GM12875 (cell line): Measurements from ENCODE around the gene ATP8B3.

Experiments used
- H3K4me3 ChIP-seq: one replicate; pipeline ENCODE4 v1.5.1; 2011; ENCODE audit warnings: low read depth, low read length, control low read depth
- TF ChIP-seq, protein P1 (sequence below): IDR thresholded peaks from 2 replicates; pipeline ENCODE4 v1.5.1; 2011; ENCODE audit warnings: low read depth, mild to moderate bottlenecking, control low read depth, inconsistent platforms, low read length, moderate library complexity, borderline replicate concordance; ENCODE audit not compliant: insufficient read depth

Gene ATP8B3

DNA sequence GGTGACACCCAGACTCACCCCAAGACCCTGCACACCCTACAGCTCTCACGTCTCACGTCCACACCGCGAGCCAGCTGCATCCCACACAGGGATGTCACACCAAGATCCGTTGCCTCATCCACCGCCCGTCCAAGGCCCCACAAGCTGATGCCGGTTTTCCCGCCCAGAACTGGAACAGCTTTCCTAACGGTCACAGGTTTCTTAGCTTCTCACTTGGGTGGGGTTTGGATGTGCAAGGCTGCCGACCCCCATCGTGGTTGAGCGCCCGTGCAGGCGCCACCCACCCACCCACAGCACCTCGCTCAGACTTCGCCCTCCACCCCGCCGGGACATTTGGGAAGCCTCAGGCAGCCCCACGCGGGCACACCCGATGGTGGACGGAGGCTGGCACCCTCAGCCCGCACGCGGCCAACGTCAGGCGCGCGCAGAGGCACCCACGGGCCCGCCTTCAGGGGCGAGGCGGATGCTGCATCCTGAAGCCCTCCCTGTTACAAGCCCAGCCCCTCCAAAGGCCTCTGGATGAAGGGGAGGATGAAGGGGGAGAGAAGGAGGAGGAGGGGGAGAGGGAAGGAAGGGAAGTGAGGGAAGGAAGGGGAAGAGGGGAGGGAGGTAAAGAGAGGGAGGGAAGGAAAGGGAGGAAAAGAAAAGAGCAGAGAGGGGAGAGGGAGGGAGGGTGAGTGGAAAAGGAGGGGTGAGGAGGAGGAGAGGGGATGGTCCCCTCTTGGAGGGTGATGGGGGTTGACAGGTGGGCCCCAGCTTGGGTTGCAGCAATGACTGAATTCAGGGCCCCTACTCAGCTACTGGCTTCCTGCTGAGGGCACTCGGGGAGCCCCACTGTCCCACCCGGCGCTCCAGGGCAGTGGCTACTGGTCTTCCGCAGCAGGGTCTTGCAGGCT is 45.9 kb downstream of the ATP8B3 start:
- TF ChIP-seq, protein P1, sequence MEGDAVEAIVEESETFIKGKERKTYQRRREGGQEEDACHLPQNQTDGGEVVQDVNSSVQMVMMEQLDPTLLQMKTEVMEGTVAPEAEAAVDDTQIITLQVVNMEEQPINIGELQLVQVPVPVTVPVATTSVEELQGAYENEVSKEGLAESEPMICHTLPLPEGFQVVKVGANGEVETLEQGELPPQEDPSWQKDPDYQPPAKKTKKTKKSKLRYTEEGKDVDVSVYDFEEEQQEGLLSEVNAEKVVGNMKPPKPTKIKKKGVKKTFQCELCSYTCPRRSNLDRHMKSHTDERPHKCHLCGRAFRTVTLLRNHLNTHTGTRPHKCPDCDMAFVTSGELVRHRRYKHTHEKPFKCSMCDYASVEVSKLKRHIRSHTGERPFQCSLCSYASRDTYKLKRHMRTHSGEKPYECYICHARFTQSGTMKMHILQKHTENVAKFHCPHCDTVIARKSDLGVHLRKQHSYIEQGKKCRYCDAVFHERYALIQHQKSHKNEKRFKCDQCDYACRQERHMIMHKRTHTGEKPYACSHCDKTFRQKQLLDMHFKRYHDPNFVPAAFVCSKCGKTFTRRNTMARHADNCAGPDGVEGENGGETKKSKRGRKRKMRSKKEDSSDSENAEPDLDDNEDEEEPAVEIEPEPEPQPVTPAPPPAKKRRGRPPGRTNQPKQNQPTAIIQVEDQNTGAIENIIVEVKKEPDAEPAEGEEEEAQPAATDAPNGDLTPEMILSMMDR = no peak
- H3K4me3 ChIP-seq = no peak overlapping the region

DNA sequence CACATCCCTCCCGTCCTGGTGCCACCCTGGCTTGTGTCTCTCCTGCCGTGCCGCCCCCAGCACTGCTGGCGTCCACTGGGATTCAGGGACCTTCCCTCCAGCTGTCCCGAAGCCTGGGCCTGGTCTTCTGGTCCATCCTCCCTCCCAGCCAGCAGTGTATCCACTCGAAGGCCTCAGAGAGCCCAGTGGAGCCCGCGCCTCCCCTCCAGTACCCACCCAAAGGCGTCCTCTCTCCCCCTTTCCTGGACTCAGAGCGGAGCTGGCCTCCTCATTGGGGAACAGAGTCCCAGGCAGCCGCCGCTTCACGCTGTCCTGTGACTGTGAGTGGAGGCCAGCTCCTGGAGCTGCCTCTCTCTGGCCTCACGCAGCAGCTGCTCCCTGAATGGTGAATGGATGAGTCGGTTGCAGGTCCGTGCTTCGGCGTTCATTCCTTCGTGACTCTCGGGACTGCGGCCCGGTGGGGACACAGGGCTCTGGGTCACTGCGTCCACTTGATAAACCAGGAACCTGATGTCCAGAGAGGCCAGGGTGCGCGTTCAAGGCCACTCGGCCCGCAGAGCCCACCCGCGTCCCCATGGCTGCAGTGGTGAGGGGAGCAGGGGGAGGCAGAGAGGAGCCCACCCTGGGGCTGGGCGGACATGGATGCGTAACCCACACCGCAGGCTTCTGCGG is 46.7 kb downstream of the ATP8B3 start:
- H3K4me3 ChIP-seq = no peak overlapping the region
- TF ChIP-seq, protein P1 = no peak

DNA sequence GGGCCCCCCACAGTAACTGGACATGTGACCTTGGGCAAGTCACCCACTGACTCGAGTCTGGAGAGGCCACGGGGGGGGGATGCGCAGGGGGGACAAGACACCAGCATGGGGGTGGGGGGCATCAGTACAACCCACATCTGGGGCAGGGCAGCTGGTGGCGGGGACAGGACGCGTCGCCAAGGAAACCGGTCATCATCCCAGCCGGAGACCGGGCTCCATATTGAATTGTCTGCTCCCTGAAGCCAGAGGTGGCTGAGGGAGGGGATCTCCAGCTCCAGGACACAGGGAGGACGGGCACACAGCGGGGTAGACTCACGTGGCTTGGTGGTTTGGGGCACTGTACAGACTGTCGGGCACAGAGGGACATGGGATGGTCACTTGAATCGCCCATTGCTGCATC is 47.3 kb downstream of the ATP8B3 start:
- H3K4me3 ChIP-seq = no peak overlapping the region
- TF ChIP-seq, protein P1 = no peak

DNA sequence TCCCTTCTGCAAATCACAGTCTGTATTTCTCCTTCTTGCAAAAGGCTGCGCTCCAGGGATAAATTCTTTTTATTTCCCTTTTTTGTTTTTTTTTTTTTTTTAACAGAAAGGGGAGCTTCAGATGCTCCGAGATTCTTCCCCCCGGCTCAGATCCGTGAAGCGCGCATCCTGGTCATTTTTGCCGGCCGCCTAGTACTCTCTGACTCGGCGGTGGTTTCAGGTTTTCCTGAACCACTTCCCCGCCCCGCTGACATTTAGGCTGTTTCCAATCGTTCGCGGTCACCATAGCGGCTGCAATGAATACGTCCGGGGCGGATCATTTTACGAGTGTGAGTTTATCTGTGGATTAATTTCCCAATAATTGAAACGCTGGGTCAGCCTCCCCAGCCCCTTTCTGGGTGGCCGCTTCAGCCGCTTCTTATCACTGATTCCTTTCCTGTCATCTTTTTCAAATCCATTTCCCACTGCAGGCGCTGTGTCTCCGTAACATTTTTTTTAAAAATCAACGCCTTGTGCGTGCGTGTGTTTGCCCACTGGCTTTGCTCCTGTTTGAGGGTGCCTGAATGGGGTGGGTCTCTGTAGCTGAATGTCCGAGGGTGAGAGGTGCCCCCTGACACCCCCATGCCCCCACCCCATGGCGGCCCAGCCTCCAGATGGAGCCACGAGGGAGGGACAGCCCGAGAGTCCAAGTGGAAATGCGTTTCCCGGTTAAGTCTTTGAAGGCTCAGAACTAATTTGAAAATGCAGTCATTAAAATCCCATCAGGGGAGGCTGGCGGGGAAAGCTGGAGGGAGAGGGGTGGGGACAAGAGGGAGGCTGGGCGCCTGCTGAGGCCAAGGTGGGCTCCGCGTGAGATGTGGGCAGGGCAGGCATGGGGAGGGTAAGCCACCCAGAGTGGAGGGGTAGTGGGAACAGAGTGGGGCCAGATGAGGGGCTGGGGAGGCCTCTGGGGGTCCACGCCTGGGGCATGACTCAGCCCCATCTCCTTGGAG is 48.1 kb downstream of the ATP8B3 start:
- H3K4me3 ChIP-seq = no peak overlapping the region
- TF ChIP-seq, protein P1 = no peak

DNA sequence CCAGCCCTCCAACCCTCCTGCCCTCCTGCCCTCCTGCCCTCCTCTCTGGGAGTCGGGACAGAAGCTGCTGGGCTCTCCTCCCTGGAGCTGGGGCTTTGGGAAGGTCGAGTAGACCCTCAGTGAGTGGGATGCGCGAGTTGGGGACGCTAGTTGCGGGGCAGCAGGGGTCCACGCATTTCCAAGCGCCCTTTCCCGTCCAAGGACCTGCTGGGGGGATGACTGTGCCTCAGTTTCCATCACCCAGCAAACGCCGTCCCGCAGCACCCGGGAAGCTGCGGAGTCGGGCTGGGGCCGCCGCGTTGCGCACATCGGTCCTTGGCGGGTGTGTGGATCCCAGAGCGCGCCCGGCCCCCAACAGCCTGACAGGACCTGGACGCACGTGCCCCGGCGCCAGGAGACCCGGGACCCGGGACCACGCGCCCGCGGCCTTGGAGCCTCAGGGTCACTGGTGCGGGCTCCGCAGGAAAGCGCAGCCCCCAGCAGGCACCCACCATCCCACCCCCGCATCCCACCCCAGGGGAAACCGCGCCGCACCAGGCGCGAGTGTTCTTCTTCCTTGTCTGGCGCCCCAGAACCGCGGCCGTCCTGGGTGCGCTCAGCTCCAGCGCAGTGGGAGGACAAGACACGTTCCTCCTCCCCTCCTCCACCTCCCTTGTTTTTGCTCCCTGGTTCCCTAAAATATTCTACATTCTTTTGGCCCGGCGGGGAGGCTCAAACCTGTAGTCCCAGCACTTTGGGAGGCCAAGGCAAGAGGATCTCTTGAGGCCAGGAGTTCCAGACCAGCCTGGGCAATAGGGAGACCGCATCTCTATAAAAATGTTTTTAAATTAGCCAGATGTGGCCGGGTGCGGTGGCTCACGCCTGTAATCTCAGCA is 49.6 kb downstream of the ATP8B3 start:
- H3K4me3 ChIP-seq = no peak overlapping the region
- TF ChIP-seq, protein P1 = no peak
